CD4-positive, alpha-beta T cell treated with Interleukin-1 beta for 1 hour (primary cell): ENCODE measurements around the gene RGS2.

Experiments used
- DNase-seq, 2 donors: peaks; one replicate each; pipeline ENCODE4 v3.0.0-alpha.2; 2020 to 2022

The RGS2 gene

DNA sequence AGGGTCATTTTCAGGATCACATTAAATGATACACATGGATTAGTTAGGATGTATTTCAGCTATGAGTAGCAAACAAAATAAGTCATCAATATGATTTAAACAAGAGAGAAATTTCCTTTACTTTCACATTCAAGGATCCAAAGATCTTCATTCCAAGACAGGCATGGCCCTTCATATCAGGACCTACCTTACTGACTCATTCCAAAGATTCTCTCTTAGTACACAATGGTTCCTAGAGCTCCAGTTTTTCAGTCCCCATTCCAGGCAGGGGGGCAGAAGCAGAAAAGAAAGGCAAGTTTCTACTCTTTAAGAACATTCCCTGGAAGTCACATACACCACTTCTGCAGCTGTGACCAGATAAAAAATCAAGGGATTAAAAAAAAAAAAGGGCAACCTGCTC lies 23.7 kb downstream of the RGS2 start:
- DNase-seq = no peak

DNA sequence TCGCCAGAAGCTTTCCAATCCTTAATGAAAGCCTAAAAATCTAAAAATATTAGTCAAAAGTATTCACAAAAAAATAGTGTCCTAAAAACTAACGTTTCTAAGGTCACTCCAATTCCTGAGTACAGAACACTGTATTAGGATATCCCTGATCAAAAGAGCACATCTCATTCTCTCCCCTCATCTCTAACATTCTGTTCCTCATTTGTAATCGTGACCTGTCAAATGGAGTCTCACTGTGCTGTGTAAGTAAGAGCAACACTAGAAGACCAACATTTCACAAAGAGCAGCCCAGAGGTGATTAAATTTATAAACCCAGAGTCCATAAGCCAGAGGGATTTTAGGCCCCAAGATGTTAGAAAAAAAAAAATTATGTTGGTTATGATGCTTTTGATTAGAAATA lies 26.3 kb downstream of the RGS2 start:
- DNase-seq = no peak

DNA sequence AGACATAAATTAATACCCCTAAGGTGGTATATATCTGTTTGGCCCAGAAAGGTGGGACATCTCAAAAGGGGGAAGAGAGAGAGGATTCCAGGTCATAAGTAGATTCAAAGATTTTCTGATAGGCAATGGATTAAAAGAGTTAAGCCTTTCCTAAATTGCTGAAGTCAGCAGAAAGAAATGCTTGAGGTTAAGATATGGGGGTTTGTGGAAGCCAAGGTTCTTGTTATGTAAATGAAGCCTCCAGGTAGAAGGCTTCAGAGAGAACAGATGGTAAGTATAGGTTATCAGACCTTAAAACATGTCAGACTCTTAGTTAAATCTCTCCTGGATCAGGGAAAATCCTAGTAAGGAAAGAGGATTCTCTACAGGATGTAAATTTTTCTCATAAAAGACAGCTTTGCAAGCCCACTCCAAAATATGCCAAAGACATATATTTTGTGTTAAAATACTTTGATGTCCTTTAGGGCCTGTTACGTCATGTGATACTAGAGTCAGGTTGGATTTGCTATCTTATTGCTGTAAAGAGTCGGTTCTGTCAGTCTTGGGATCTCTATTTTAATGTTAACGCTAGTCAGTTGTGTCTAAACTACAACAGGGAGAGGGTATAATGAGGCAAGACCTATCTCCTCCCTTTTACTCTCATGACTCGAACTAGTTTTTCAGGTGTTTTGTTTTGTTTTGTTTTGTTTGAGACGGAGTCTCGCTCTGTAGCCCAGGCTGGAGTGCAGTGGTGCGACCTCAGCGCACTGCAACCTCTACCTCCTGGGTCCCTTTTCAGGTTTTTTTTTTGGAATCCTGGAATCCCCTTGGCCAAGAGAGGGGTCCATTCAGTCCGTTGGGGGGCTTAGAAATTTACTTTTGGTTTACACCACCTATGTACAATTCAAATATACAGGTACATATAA lies 30.6 kb downstream of the RGS2 start:
- no peak for DNase-seq

DNA sequence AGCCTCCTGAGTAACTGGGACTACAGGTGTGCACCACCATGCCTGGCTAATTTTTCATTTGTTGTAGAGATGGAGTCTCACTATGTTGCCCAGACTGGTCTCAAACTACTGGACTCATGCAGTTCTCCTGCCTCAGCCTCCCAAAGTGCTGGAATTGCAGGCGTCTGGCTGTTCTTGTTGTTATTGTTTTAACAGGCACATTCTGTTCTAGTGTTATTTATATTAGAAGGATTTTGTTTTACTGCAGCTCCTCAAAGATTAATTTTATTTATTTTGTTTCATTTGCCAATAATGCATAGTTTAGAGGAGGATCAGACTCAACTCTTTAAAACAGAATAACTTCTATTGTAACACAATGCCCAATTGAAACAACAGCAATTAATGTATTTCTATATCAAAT lies 35.5 kb downstream of the RGS2 start:
- DNase-seq = no peak

DNA sequence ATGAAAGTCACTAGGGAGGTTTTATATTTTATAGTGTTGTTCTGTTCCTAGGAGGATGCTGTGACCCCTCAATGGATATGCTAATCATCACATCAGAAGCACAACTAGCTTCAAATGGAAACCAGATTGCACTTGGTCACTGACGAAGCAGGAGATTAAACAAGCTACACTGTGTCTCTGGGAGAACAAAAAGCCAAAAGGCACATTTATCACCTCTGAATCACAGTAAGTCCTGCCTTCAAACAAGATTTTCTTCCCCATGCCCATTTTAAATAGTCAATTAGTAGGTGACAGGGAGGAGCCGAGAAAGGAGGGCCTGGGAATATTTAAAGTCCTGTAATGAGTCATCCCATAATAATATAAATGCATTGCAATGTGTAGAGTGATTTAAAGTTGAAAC lies 38.1 kb downstream of the RGS2 start:
- DNase-seq = no peak

DNA sequence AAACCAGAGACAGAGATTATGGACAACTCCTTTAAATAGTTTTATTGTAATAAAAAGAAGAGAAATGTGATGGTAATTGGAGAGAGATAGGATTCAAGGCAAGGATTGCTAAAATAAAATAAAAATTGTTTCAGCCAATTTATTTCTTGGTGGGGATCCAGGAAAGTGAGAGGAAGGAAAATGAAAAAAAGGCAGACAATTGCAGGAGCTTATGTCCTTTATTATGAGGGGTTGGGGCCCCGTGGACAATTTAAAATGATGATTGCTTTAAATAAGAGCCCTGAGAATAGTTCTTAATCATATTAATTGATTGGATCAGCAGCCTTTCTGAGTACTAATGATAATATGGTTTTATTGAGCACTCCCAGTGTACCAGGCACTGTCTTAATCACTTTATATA lies 40.2 kb downstream of the RGS2 start:
- DNase-seq = no peak

DNA sequence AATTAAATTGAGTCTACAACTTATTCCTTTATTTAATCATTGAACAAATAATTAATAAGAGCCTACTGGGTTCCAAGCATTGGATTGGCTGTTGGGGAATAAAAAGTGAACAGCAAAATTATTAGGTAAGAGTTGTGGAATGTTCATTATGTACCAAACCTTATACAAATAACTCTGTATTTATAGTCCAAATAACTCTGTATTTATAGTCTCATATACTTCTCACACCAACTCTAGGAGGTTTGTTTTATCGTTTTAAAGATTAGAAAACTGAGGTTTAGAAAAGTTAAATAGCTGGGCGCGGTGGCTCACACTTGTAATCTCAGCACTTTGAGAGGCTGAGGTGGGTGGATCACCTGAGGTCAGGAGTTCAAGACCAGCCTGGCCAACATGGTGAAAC lies 40.6 kb downstream of the RGS2 start:
- no peak for DNase-seq

DNA sequence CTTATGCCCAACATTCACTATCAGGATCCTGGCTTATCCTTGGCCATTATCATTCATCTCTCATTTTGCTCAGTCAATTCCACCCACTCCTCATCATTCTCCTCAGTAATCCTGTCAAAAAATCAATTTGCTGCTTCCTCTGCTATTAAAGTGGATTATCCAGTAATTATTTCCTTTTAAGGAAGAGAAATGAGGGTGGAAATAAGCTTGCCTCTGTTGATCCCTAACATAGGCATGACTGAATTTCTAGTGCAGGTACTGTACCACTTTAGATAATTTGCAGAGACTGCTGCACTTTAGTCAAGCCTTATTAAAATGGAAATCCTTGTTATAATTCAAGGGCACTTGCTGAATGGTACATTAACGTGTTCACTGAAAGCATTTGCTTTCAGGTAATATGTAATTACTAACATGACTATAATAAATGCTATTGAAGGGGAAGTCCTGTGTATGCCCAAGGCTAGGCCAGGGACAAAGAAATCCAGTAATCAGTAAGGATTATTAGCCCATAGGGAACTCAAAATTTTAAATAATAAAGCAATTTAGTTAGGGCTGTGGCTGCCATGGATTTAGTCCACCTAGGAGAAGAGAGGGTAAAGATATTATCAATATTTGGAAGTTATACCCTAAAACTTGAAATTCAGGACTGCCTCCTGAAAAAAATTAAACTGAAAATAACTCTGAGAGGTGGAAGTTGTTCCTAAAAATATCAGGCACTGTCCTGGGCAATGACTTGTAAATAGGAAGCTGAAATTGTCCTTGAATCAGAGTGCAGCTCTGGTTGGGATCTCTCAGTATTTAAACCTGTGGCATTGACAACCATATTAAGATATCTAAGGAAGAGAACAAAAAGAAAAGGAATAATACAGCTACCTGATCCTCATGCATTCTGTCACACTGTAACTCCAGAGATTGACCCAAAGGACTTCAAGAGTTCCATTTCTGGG lies 43.4 kb downstream of the RGS2 start:
- DNase-seq = no peak

DNA sequence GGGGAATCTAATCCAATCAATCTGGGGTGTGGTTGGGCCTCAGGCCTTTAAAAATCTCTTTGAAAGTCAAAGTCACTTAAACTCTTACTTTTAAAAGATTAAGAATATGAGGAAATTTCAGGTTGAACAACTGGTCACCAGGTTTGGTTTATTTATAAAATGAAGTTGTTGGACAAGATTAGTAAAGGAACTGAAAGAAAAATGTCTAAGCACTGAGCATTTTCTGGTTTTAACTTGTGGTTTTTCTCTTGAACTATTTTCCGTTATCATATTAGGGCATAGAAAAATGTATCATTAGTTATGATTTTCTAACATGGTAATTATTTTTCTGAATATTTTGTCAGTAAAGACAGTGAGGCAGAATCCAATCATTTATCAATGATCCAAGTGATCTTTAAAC lies 49.6 kb downstream of the RGS2 start:
- no peak for DNase-seq

DNA sequence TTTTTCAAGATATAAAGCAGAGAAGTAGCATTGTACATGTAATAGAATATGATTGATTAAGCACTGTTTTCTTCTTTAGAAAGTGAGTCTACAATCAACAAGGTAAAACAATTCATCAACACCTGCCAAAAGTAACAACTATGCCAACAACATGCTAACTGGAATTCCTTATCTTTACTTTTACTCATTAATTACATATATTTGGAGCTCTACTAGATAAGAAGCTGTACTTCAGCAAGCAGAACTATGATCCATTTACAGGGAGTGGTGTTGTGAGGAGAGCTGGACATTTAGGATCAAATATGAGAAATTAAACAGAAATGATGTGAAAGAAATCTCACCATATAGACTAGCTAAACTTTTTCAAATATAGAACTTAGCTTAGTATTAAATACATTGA lies 51.0 kb downstream of the RGS2 start:
- DNase-seq = no peak

DNA sequence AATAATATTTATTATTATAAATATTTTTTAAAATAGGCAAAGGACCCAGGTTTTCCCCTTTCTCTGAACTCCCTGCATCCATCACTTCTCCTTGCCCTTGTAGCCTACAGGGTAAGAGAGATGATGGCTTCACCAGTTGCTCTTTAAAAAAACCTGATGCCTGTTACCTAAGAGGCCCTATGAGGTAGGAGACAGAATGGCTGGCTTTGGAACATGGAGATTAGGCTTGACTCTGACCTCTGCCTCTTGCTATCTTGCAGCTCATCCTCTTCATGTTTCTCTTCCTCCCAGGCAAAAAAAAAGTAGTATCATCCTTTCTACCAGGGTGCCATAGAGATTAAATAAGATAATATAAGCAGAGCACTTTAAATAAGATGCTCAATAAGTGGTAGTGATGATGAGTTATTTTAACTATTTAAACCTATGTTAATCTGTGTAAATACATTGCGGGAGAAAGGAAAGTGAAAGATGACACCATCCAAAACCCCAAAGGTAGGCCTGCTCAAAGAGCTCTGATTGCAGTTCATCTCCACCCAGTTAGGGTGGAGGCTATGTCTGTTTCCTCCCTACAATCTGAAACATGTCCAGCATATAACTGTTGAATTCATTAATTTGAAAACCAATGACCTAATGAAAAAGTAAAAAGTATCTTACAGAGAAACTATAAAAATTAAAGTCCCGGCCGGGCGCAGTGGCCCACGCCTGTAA lies 51.8 kb downstream of the RGS2 start:
- DNase-seq = no peak

DNA sequence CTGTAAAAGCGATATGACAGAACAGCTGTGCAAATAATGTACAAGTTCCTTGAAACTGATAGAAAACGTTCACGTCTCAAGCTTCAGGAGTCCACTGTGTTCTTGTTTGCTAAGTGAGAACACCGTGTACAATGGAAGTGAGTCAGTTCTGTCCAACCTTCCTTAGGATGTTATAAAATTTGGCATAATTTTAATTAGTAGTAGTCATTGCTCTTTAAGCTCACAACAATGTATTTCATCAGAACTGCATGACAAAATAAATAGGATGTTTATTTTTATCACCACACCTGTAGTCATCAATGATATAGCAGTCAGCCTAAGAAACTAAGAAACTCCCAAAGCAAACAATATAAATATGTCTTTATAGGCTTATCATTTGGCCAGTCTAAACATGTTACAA lies 53.0 kb downstream of the RGS2 start:
- DNase-seq = no peak
